Astrocyte (in vitro differentiated cells and primary cell): Measurements from ENCODE around the gene AWAT2. TPM values are rescaled to one million over a fixed set of nuclear protein-coding genes. Genes with fewer than 3 reads are reported as not detected.
"Not testable (repeated sequence)": the region's sequence is repeated elsewhere in the genome, so short reads cannot be mapped to it uniquely, and the experiment has no call there.

Source experiments
- DNase-seq: peaks from one replicate; pipeline ENCODE4 v3.0.0-alpha.2; 2010; ENCODE audit warnings: low read depth
- FAIRE-seq: peaks from 2 replicates; lab custom pipeline; 2011; peaks lifted over from hg19 to GRCh38; lab: Jason Lieb, UNC
- H2AFZ ChIP-seq: 2 replicates; pipeline ENCODE4 v1.6.0; 2012; ENCODE audit warnings: low read depth, low read length, inconsistent platforms
- H3K27ac ChIP-seq: 2 replicates; pipeline ENCODE4 v1.5.1; 2011; ENCODE audit warnings: low read depth, low read length, inconsistent platforms
- H3K27me3 ChIP-seq: 2 replicates; pipeline ENCODE4 v1.6.0; 2011; ENCODE audit warnings: low read length, inconsistent platforms; ENCODE audit not compliant: insufficient read depth
- H3K36me3 ChIP-seq: 2 replicates; pipeline ENCODE4 v1.5.1; 2011; ENCODE audit warnings: low read length, inconsistent platforms; ENCODE audit not compliant: insufficient read depth
- H3K4me1 ChIP-seq: 2 replicates; pipeline ENCODE4 v1.5.1; 2011; ENCODE audit warnings: low read length, inconsistent platforms; ENCODE audit not compliant: insufficient read depth
- H3K4me2 ChIP-seq: 2 replicates; pipeline ENCODE4 v1.6.0; 2012; ENCODE audit warnings: low read length, inconsistent platforms
- H3K4me3 ChIP-seq: 2 replicates; pipeline ENCODE4 v1.5.1; 2011; ENCODE audit warnings: low read depth, mild to moderate bottlenecking, low read length, inconsistent platforms; ENCODE audit not compliant: insufficient read depth
- H3K79me2 ChIP-seq: 2 replicates; pipeline ENCODE4 v1.6.0; 2012; ENCODE audit warnings: mild to moderate bottlenecking, low read length, inconsistent platforms; ENCODE audit not compliant: insufficient read depth
- H3K9ac ChIP-seq: 2 replicates; pipeline ENCODE4 v1.6.0; 2012; ENCODE audit warnings: mild to moderate bottlenecking, low read length, inconsistent platforms
- H3K9me3 ChIP-seq: 2 replicates; pipeline ENCODE4 v1.5.1; 2012; ENCODE audit warnings: low read depth, mild to moderate bottlenecking, low read length, inconsistent platforms; ENCODE audit not compliant: insufficient read depth
- H4K20me1 ChIP-seq: 2 replicates; pipeline ENCODE4 v1.6.0; 2012; ENCODE audit warnings: low read length, inconsistent platforms; ENCODE audit not compliant: insufficient read depth
- H3K27ac Mint-ChIP-seq: one replicate; pipeline ENCODE4 v1.8.0; 2021; ENCODE audit warnings: mild to moderate bottlenecking, mixed read lengths; ENCODE audit not compliant: unreplicated experiment
- H3K27me3 Mint-ChIP-seq: one replicate; pipeline ENCODE4 v1.8.0; 2021; ENCODE audit warnings: low read depth, mixed read lengths; ENCODE audit not compliant: unreplicated experiment
- H3K36me3 Mint-ChIP-seq: one replicate; pipeline ENCODE4 v1.8.0; 2021; ENCODE audit warnings: low read depth, mixed read lengths; ENCODE audit not compliant: unreplicated experiment
- H3K4me1 Mint-ChIP-seq: one replicate; pipeline ENCODE4 v1.8.0; 2021; ENCODE audit warnings: low read depth, mixed read lengths; ENCODE audit not compliant: unreplicated experiment
- H3K4me3 Mint-ChIP-seq: one replicate; pipeline ENCODE4 v1.8.0; 2021; ENCODE audit warnings: mild to moderate bottlenecking, moderate library complexity, mixed read lengths; ENCODE audit not compliant: unreplicated experiment
- H3K9me3 Mint-ChIP-seq: one replicate; pipeline ENCODE4 v1.8.0; 2021; ENCODE audit warnings: mild to moderate bottlenecking, mixed read lengths; ENCODE audit not compliant: unreplicated experiment
- CTCF ChIP-seq: IDR thresholded peaks from 2 replicates; pipeline ENCODE4 v1.5.1; 2011; ENCODE audit warnings: low read depth, mild to moderate bottlenecking, inconsistent platforms, low read length, moderate library complexity; ENCODE audit not compliant: insufficient read depth
- EZH2 ChIP-seq: IDR thresholded peaks from 2 replicates; pipeline ENCODE4 v1.6.1; 2012; ENCODE audit warnings: mild to moderate bottlenecking, low read length, inconsistent platforms; ENCODE audit not compliant: insufficient read depth
- total RNA-seq: library from RNA; stranded (reverse); gene quantifications from 2 replicates; pipeline ENCODE4 v1.2.1, GENCODE V29; 2021

AWAT2 gene
- total RNA-seq, 1 donor from 2014 or later = not detected

GRCh38 chrX:70001708-70002341 is 47.9 kb downstream of the AWAT2 start:
- Histone ChIP-seq H3K9ac (no peak overlapping the region), H3K4me1 (no peaks in the 10 kb centered on the region), H3K36me3 (no peaks in the 10 kb centered on the region), H3K9me3 (no peaks in the 10 kb centered on the region), H3K27ac (no peak overlapping the region), H3K4me2 (no peak overlapping the region), H2AFZ (no peak overlapping the region), H3K27me3 (no peaks in the 10 kb centered on the region), H4K20me1 (no peaks in the 10 kb centered on the region), H3K4me3 (no peak overlapping the region), H3K79me2 (no peaks in the 10 kb centered on the region)
- TF ChIP-seq CTCF (no peak), EZH2 (no peak)
- H3K4me1 Mint-ChIP-seq = no peaks in the 10 kb centered on the region
- H3K27me3 Mint-ChIP-seq = no peaks in the 10 kb centered on the region
- H3K4me3 Mint-ChIP-seq = no peak overlapping the region
- peaks cover 4% of the 10 kb centered on the region for H3K9me3 Mint-ChIP-seq
- no peaks in the 10 kb centered on the region for H3K36me3 Mint-ChIP-seq
- H3K27ac Mint-ChIP-seq = no peak overlapping the region
- DNase-seq (no peak), FAIRE-seq (peak; percentile 89)

- Histone ChIP-seq H3K9ac (no peak overlapping the region), H3K79me2 (no peaks in the 10 kb centered on the region), H2AFZ (no peak overlapping the region), H4K20me1 (no peaks in the 10 kb centered on the region), H3K36me3 (no peaks in the 10 kb centered on the region), H3K27me3 (no peaks in the 10 kb centered on the region), H3K27ac (no peak overlapping the region), H3K9me3 (no peaks in the 10 kb centered on the region), H3K4me1 (no peaks in the 10 kb centered on the region), H3K4me3 (no peak overlapping the region), H3K4me2 (no peak overlapping the region)
- peak; percentile 75 for FAIRE-seq
- Mint-ChIP-seq H3K36me3 (no peaks in the 10 kb centered on the region), H3K4me1 (no peaks in the 10 kb centered on the region), H3K4me3 (no peak overlapping the region), H3K9me3 (peaks cover 4% of the 10 kb centered on the region), H3K27ac (no peak overlapping the region), H3K27me3 (no peaks in the 10 kb centered on the region)
- DNase-seq = no peak
- no peak for TF ChIP-seq CTCF
- TF ChIP-seq EZH2 = no peak
Measured at GRCh38 chrX:70001269-70001668, 48.5 kb downstream of the AWAT2 start.

- H3K36me3 Mint-ChIP-seq, FAIRE-seq, H3K4me1 ChIP-seq, H3K4me3 ChIP-seq, H3K27ac Mint-ChIP-seq, H3K4me1 Mint-ChIP-seq, H3K36me3 ChIP-seq, H4K20me1 ChIP-seq, H3K9me3 Mint-ChIP-seq, H3K27ac ChIP-seq, H3K4me2 ChIP-seq, H3K79me2 ChIP-seq, H3K4me3 Mint-ChIP-seq, H3K27me3 ChIP-seq, H3K9me3 ChIP-seq, DNase-seq, H2AFZ ChIP-seq, H3K27me3 Mint-ChIP-seq, H3K9ac ChIP-seq: not testable (repeated sequence)
Measured at GRCh38 chrX:69998299-69998698, 51.4 kb downstream of the AWAT2 start.
